Stimulated activated CD8-positive, alpha-beta memory T cell treated with anti-CD3 and anti-CD28 coated beads, Interleukin-15, amount 100 ng/mL, for 4 hours (primary cell): ENCODE results near the gene COL13A1.

Experiments
- DNase-seq, 2 donors: peaks; one replicate each; pipeline ENCODE4 v3.0.0-alpha.2; 2020; ENCODE audit warnings: low read depth in 2 of 2

The COL13A1 gene

GRCh38 chr10:69819716-69820506 lies 18.2 kb downstream of the COL13A1 start:
- no peak for DNase-seq

- DNase-seq, result no peak
These were observed 19.1 kb downstream of the COL13A1 start for GRCh38 chr10:69820817-69821216.

- DNase-seq, result no peak
These were observed 23.9 kb downstream of the COL13A1 start for GRCh38 chr10:69825604-69826003.

GRCh38 chr10:69826094-69826493 lies 24.4 kb downstream of the COL13A1 start:
- no peak for DNase-seq

GRCh38 chr10:69826789-69827554 lies 25.3 kb downstream of the COL13A1 start:
- DNase-seq, result no peak

GRCh38 chr10:69828144-69828870 lies 26.6 kb downstream of the COL13A1 start:
- no peak for DNase-seq

GRCh38 chr10:69829775-69830174 lies 28.1 kb downstream of the COL13A1 start:
- no peak for DNase-seq

- DNase-seq, result no peak
These were observed 29.6 kb downstream of the COL13A1 start for GRCh38 chr10:69831231-69831855.

GRCh38 chr10:69835233-69835632 lies 33.5 kb downstream of the COL13A1 start:
- DNase-seq, result no peak

GRCh38 chr10:69835875-69836730 lies 34.4 kb downstream of the COL13A1 start:
- DNase-seq, result no peak

- no peak for DNase-seq
These were observed 35.0 kb downstream of the COL13A1 start for GRCh38 chr10:69836731-69837030.

GRCh38 chr10:69837261-69837660 lies 35.6 kb downstream of the COL13A1 start:
- DNase-seq, result no peak

GRCh38 chr10:69838418-69838817 lies 36.7 kb downstream of the COL13A1 start:
- DNase-seq, result no peak

GRCh38 chr10:69838853-69839252 lies 37.1 kb downstream of the COL13A1 start:
- DNase-seq, result no peak

- no peak for DNase-seq
These were observed 38.1 kb downstream of the COL13A1 start for GRCh38 chr10:69839696-69840345.

GRCh38 chr10:69840773-69841172 lies 39.1 kb downstream of the COL13A1 start:
- no peak for DNase-seq

- no peak for DNase-seq
These were observed 40.3 kb downstream of the COL13A1 start for GRCh38 chr10:69842020-69842419.

- DNase-seq, result no peak
These were observed 41.2 kb downstream of the COL13A1 start for GRCh38 chr10:69842882-69843281.

- no peak for DNase-seq
These were observed 42.2 kb downstream of the COL13A1 start for GRCh38 chr10:69843923-69844322.

GRCh38 chr10:69844698-69845097 lies 43.0 kb downstream of the COL13A1 start:
- no peak for DNase-seq
